Neural cell (in vitro differentiated cells): ENCODE measurements around the gene TMEM115. TPM values are rescaled to one million over a fixed set of nuclear protein-coding genes. Genes with fewer than 3 reads are reported as not detected.

Experiments
- H2AFZ ChIP-seq: fragments of 200-600, 300-800 bp; sonication (generic), shearing (Covaris generic); 2 replicates; pipeline ENCODE4 v1.6.0; 2014; ENCODE audit warnings: low read depth, mild to moderate bottlenecking, antibody characterized with exemption, low read length, moderate library complexity
- H3F3A ChIP-seq: fragments of 200-600 bp; shearing (Covaris generic); 2 replicates; pipeline ENCODE4 v1.6.1; 2016; ENCODE audit warnings: mild to moderate bottlenecking, moderate library complexity, mixed read lengths, antibody characterized with exemption, low read length; ENCODE audit not compliant: insufficient read depth, poor library complexity, severe bottlenecking
- H3K27ac ChIP-seq: fragments of 200-600, 300-800 bp; sonication (generic), shearing (Covaris generic); 2 replicates; pipeline ENCODE4 v1.5.1; 2014; ENCODE audit warnings: mild to moderate bottlenecking, low read length, moderate library complexity
- H3K27me3 ChIP-seq: fragments of 300-800, 200-600 bp; sonication (generic), shearing (Covaris generic); 2 replicates; pipeline ENCODE4 v1.6.0; 2014; ENCODE audit warnings: mild to moderate bottlenecking, low read depth, low read length, moderate library complexity; ENCODE audit not compliant: insufficient read depth
- H3K36me3 ChIP-seq: fragments of 300-800, 200-600 bp; sonication (generic), shearing (Covaris generic); 2 replicates; pipeline ENCODE4 v1.5.1; 2014; ENCODE audit warnings: mild to moderate bottlenecking, antibody characterized with exemption, low read length, moderate library complexity; ENCODE audit not compliant: insufficient read depth
- H3K4me2 ChIP-seq: fragments of 300-800, 200-600 bp; sonication (generic), shearing (Covaris generic); 2 replicates; pipeline ENCODE4 v1.6.0; 2014; ENCODE audit warnings: mild to moderate bottlenecking, low read length
- H3K4me3 ChIP-seq: fragments of 300-800, 200-600 bp; sonication (generic), shearing (Covaris generic); 2 replicates; pipeline ENCODE4 v1.5.1; 2014; ENCODE audit warnings: mild to moderate bottlenecking, low read length, moderate library complexity
- H3K79me2 ChIP-seq: fragments of 200-600 bp; shearing (Covaris generic); replicated peaks from 2 replicates; pipeline ENCODE4 v1.6.0; 2014; ENCODE audit warnings: mild to moderate bottlenecking, low read length, moderate library complexity; ENCODE audit not compliant: insufficient read depth
- H3K9ac ChIP-seq: fragments of 300-800, 200-600 bp; sonication (generic), shearing (Covaris generic); 2 replicates; pipeline ENCODE4 v1.6.1; 2016; ENCODE audit warnings: mild to moderate bottlenecking, low read length, mixed read lengths
- H3K9me2 ChIP-seq: fragments of 200-600 bp; shearing (Covaris generic); 2 replicates; pipeline ENCODE4 v1.6.1; 2016; ENCODE audit warnings: mild to moderate bottlenecking, low read length, mixed read lengths; ENCODE audit not compliant: insufficient read depth
- H3K9me3 ChIP-seq: fragments of 200-600, 300-800 bp; sonication (generic), shearing (Covaris generic); 2 replicates; pipeline ENCODE4 v1.6.1; 2016; ENCODE audit warnings: mild to moderate bottlenecking, mixed run types, low read length, moderate library complexity, mixed read lengths
- H4K20me1 ChIP-seq: fragments of 200-600 bp; shearing (Covaris generic); 2 replicates; pipeline ENCODE4 v1.6.1; 2016; ENCODE audit warnings: mild to moderate bottlenecking, mixed run types; ENCODE audit not compliant: insufficient read depth
- EP300 ChIP-seq: fragments of 450-650 bp; conservative IDR thresholded peaks from 2 replicates; pipeline ENCODE4 v1.6.1; 2014; ENCODE audit warnings: antibody characterized with exemption, mild to moderate bottlenecking, moderate library complexity; ENCODE audit not compliant: poor library complexity, severe bottlenecking
- EZH2 ChIP-seq: fragments of 200-600, 300-800 bp; shearing (Covaris generic), sonication (generic); IDR thresholded peaks from 2 replicates; pipeline ENCODE4 v1.6.1; 2014; ENCODE audit warnings: antibody characterized with exemption, low read length, borderline replicate concordance, mild to moderate bottlenecking; ENCODE audit not compliant: insufficient read depth, poor library complexity, severe bottlenecking
- MXI1 ChIP-seq: fragments of 450-650 bp; conservative IDR thresholded peaks from 2 replicates; pipeline ENCODE4 v1.6.1; 2014; ENCODE audit warnings: antibody characterized with exemption, mild to moderate bottlenecking; ENCODE audit not compliant: poor library complexity, severe bottlenecking
- POLR2AphosphoS5 ChIP-seq: IDR thresholded peaks from 2 replicates; pipeline ENCODE4 v1.6.1; 2012
- RAD21 ChIP-seq: fragments of 450-650 bp; conservative IDR thresholded peaks from 2 replicates; pipeline ENCODE4 v1.6.1; 2014; ENCODE audit warnings: antibody characterized with exemption, mild to moderate bottlenecking, moderate library complexity
- SMC3 ChIP-seq: fragments of 450-650 bp; conservative IDR thresholded peaks from 2 replicates; pipeline ENCODE4 v1.6.1; 2014; ENCODE audit warnings: antibody characterized with exemption, mild to moderate bottlenecking, moderate library complexity; ENCODE audit not compliant: poor library complexity
- TAF1 ChIP-seq: IDR thresholded peaks from 2 replicates; pipeline ENCODE4 v1.6.1; 2012; ENCODE audit warnings: low read depth
- polyA plus RNA-seq: library from polyadenylated mRNA; depleted of rRNA; stranded (reverse); fragments of >200 nt; gene quantifications from 2 replicates; pipeline ENCODE4 v1.2.3, GENCODE V29; 2014
- TF ChIP-seq, protein P1 (sequence below): fragments of 450-650 bp; IDR thresholded peaks from 2 replicates; pipeline ENCODE4 v1.5.1; 2014; ENCODE audit warnings: antibody characterized with exemption, mild to moderate bottlenecking, moderate library complexity; ENCODE audit not compliant: poor library complexity, severe bottlenecking
- TF ChIP-seq, protein P2 (sequence below): IDR thresholded peaks from 2 replicates; pipeline ENCODE4 v1.6.1; 2012; ENCODE audit warnings: borderline replicate concordance

TMEM115 gene
- polyA plus RNA-seq, 1 donor from 2014 or later, result 17.8 TPM

DNA sequence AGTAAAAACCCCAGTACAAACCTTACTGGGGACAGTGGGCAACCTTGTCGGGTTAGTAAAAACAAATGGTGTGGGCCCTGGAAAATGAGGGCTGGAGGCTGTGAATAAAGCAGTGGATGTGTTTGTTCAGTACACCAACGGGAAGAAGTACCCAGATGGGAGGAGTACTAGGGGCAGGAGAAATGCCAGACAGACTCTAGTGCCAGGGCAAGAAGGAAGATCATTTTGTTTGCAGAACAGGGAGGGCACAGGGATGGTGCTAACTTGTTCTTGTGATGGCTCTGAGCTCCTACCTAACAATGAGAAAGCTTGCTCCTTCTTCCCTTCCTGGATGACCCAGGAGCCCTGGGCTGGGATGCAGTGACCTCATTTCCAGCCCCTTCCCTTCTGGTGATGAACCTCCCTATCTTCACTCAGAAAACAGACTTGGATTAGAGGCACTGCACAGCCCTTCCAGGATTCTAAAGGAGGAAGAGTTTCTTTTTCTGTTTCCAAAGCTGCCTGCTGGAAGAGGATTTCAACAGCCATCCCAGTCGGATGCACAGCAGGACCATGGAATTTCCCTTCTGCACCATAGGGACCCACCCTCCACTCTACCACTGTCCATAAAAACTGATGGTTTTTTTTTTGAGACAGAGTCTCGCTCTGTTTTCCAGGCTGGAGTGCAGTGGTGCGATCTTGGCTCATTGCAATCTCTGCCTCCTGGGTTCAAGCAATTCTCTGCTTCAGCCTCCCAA lies 24.8 kb downstream of the TMEM115 start:
- Histone ChIP-seq H3K36me3 (no peaks in the 10 kb centered on the region), H3K9me3 (no peaks in the 10 kb centered on the region), H3K4me3 (no peak overlapping the region), H3K9ac (no peak overlapping the region), H3K4me2 (no peak overlapping the region), H3K27ac (no peak overlapping the region), H3K27me3 (no peaks in the 10 kb centered on the region), H3F3A (no peaks in the 10 kb centered on the region), H3K9me2 (no peaks in the 10 kb centered on the region), H2AFZ (no peak overlapping the region), H3K79me2 (peaks cover 24% of the 10 kb centered on the region), H4K20me1 (no peaks in the 10 kb centered on the region)
- TF ChIP-seq POLR2AphosphoS5 (no peak), SMC3 (no peak), EP300 (no peak), MXI1 (no peak), RAD21 (no peak), EZH2 (no peak), TAF1 (no peak)
- TF ChIP-seq, protein P1, sequence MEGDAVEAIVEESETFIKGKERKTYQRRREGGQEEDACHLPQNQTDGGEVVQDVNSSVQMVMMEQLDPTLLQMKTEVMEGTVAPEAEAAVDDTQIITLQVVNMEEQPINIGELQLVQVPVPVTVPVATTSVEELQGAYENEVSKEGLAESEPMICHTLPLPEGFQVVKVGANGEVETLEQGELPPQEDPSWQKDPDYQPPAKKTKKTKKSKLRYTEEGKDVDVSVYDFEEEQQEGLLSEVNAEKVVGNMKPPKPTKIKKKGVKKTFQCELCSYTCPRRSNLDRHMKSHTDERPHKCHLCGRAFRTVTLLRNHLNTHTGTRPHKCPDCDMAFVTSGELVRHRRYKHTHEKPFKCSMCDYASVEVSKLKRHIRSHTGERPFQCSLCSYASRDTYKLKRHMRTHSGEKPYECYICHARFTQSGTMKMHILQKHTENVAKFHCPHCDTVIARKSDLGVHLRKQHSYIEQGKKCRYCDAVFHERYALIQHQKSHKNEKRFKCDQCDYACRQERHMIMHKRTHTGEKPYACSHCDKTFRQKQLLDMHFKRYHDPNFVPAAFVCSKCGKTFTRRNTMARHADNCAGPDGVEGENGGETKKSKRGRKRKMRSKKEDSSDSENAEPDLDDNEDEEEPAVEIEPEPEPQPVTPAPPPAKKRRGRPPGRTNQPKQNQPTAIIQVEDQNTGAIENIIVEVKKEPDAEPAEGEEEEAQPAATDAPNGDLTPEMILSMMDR, result no peak
- TF ChIP-seq, protein P2, sequence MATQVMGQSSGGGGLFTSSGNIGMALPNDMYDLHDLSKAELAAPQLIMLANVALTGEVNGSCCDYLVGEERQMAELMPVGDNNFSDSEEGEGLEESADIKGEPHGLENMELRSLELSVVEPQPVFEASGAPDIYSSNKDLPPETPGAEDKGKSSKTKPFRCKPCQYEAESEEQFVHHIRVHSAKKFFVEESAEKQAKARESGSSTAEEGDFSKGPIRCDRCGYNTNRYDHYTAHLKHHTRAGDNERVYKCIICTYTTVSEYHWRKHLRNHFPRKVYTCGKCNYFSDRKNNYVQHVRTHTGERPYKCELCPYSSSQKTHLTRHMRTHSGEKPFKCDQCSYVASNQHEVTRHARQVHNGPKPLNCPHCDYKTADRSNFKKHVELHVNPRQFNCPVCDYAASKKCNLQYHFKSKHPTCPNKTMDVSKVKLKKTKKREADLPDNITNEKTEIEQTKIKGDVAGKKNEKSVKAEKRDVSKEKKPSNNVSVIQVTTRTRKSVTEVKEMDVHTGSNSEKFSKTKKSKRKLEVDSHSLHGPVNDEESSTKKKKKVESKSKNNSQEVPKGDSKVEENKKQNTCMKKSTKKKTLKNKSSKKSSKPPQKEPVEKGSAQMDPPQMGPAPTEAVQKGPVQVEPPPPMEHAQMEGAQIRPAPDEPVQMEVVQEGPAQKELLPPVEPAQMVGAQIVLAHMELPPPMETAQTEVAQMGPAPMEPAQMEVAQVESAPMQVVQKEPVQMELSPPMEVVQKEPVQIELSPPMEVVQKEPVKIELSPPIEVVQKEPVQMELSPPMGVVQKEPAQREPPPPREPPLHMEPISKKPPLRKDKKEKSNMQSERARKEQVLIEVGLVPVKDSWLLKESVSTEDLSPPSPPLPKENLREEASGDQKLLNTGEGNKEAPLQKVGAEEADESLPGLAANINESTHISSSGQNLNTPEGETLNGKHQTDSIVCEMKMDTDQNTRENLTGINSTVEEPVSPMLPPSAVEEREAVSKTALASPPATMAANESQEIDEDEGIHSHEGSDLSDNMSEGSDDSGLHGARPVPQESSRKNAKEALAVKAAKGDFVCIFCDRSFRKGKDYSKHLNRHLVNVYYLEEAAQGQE, result no peak

DNA sequence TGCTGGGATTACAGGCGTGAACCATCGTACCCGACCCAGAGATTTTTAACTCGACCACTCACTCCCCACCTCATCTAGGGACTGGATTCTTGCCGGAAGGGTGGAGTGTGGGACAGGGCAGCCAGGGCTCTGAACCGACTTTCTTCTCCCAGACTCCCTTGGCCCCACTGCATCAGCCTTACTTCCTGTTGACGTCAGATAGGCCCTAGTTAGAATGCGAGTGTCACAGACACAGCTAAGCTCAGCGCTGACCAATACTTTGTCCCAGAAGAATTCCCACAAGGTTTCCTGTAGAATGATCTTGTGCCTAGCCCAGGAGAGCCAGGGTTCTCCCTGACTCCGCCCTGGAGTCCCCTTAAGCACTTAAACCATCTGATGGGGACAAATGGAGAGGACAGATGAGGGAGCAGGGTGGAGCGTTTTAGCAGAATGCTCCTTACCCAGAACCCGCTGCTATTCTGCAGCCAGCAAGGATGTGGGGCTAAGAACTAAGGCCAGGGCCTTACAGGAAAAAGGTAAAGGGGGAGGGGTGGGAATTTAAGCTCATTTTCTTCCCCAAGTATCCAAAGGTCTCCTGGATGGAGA lies 25.5 kb downstream of the TMEM115 start:
- Histone ChIP-seq H3K9me2 (no peaks in the 10 kb centered on the region), H3K9me3 (no peaks in the 10 kb centered on the region), H3F3A (no peaks in the 10 kb centered on the region), H3K27me3 (no peaks in the 10 kb centered on the region), H3K9ac (no peak overlapping the region), H4K20me1 (no peaks in the 10 kb centered on the region), H3K4me2 (no peak overlapping the region), H3K36me3 (no peaks in the 10 kb centered on the region), H3K79me2 (peaks cover 24% of the 10 kb centered on the region), H3K4me3 (no peak overlapping the region), H3K27ac (no peak overlapping the region), H2AFZ (no peak overlapping the region)
- no peak for TF ChIP-seq EZH2
- TF ChIP-seq TAF1, result no peak
- no peak for TF ChIP-seq EP300
- TF ChIP-seq, protein P2, result no peak
- no peak for TF ChIP-seq MXI1
- no peak for TF ChIP-seq POLR2AphosphoS5
- no peak for TF ChIP-seq SMC3
- TF ChIP-seq, protein P1, result no peak
- TF ChIP-seq RAD21, result no peak
